ENCODE measurements around the gene JTB.

DNA sequence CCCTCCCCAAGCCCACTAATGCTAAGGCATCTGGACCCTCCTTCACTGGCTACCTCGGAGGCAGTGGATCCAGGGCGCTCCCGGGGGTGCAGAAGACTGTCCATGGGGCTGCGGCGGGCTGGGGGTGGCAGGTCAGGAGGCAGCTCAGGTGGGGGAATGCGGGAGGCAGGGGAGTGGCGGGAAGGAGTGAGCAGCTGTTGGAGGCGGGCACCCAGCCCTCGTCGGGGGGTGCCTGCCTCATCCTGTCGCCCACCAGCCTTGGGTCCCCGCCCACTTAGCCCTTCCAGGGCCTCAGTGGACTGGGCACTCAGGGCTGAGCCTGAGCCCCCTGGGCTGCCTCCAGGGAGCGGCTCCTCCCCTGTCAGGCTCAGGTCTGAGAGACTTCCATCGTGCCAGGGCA is 44.0 kb downstream of the JTB start:
- TF ChIP-seq, protein P1, sequence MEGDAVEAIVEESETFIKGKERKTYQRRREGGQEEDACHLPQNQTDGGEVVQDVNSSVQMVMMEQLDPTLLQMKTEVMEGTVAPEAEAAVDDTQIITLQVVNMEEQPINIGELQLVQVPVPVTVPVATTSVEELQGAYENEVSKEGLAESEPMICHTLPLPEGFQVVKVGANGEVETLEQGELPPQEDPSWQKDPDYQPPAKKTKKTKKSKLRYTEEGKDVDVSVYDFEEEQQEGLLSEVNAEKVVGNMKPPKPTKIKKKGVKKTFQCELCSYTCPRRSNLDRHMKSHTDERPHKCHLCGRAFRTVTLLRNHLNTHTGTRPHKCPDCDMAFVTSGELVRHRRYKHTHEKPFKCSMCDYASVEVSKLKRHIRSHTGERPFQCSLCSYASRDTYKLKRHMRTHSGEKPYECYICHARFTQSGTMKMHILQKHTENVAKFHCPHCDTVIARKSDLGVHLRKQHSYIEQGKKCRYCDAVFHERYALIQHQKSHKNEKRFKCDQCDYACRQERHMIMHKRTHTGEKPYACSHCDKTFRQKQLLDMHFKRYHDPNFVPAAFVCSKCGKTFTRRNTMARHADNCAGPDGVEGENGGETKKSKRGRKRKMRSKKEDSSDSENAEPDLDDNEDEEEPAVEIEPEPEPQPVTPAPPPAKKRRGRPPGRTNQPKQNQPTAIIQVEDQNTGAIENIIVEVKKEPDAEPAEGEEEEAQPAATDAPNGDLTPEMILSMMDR (IDR thresholded peaks at IDR 0.05), result no peak
- no peak for TF ChIP-seq REST (IDR thresholded peaks at IDR 0.05; ENCODE audit: insufficient read depth in 1 of 2, low read depth in 2 of 2, low read length in 1 of 2)
- TF ChIP-seq POLR2AphosphoS5 (IDR thresholded peaks at IDR 0.05; ENCODE audit: low read depth, low read length), result no peak
- TF ChIP-seq TCF7L2 (IDR thresholded peaks at IDR 0.05; ENCODE audit: low read depth, low read length), result no peak
- TF ChIP-seq SIN3A (IDR thresholded peaks at IDR 0.05; ENCODE audit: borderline replicate concordance, insufficient read depth, low read depth, low read length), result no peak
